ENCODE measurements around the gene DPT.

- TF ChIP-seq FOXA1 (IDR thresholded peaks at IDR 0.05) (no peak), BHLHE40 (IDR thresholded peaks at IDR 0.05; ENCODE audit: borderline replicate concordance) (no peak), FOXM1 (IDR thresholded peaks at IDR 0.05; ENCODE audit: borderline replicate concordance) (no peak), CTBP1 (IDR thresholded peaks at IDR 0.05; ENCODE audit: borderline replicate concordance) (no peak), SP1 (IDR thresholded peaks at IDR 0.05) (no peak), FOXK2 (IDR thresholded peaks at IDR 0.05) (no peak), PKNOX1 (IDR thresholded peaks at IDR 0.05) (no peak), L3MBTL2 (conservative IDR thresholded peaks at IDR 0.05) (no peak), NFRKB (IDR thresholded peaks at IDR 0.05) (no peak), TARDBP (IDR thresholded peaks at IDR 0.05) (no peak), ARNT (IDR thresholded peaks at IDR 0.05) (no peak), LEF1 (IDR thresholded peaks at IDR 0.05; ENCODE audit: borderline replicate concordance) (no peak)
These were observed 22.2 kb upstream of the DPT start for GRCh38 chr1:168751195-168751650.

Data from HEK293T (cell line).